ENCODE measurements around the gene DCAKD. TPM values are rescaled to one million over a fixed set of nuclear protein-coding genes. Genes with fewer than 3 reads are reported as not detected.

The DCAKD gene
- total and polyA plus RNA-seq, 2 of the 8 experiments (the other 6 are each of a cell fraction or from before 2014, with no cell fraction given): 35.6 to 52.9 TPM

- TF ChIP-seq, protein P1, sequence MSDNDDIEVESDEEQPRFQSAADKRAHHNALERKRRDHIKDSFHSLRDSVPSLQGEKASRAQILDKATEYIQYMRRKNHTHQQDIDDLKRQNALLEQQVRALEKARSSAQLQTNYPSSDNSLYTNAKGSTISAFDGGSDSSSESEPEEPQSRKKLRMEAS (IDR thresholded peaks at IDR 0.05): no peak
- TF ChIP-seq, protein P2, sequence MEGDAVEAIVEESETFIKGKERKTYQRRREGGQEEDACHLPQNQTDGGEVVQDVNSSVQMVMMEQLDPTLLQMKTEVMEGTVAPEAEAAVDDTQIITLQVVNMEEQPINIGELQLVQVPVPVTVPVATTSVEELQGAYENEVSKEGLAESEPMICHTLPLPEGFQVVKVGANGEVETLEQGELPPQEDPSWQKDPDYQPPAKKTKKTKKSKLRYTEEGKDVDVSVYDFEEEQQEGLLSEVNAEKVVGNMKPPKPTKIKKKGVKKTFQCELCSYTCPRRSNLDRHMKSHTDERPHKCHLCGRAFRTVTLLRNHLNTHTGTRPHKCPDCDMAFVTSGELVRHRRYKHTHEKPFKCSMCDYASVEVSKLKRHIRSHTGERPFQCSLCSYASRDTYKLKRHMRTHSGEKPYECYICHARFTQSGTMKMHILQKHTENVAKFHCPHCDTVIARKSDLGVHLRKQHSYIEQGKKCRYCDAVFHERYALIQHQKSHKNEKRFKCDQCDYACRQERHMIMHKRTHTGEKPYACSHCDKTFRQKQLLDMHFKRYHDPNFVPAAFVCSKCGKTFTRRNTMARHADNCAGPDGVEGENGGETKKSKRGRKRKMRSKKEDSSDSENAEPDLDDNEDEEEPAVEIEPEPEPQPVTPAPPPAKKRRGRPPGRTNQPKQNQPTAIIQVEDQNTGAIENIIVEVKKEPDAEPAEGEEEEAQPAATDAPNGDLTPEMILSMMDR (IDR thresholded peaks at IDR 0.05; ENCODE audit: control extremely low read depth in 1 of 3, insufficient read depth in 1 of 3, low read depth in 1 of 3, low read length in 3 of 3): no peak
- TF ChIP-seq ATF2 (IDR thresholded peaks at IDR 0.05; ENCODE audit: low read length): no peak
- no peak for TF ChIP-seq CREB1 (IDR thresholded peaks at IDR 0.05)
- TF ChIP-seq SRF (IDR thresholded peaks at IDR 0.05; ENCODE audit: low read depth, low read length): no peak
- no peak for TF ChIP-seq KDM1A (IDR thresholded peaks at IDR 0.05; ENCODE audit: borderline replicate concordance, low read length)
- TF ChIP-seq SP4 (IDR thresholded peaks at IDR 0.05; ENCODE audit: low read length): no peak
- TF ChIP-seq RBBP5 (IDR thresholded peaks at IDR 0.05; ENCODE audit: borderline replicate concordance, low read depth, low read length): no peak
These were observed 9.0 kb upstream of the DCAKD start (continued) for GRCh38 chr17:45060382-45060796.
